Right atrium auricular region (tissue), 2 donors: ENCODE results near the gene FNDC5. TPM values are rescaled to one million over a fixed set of nuclear protein-coding genes. Genes with fewer than 3 reads are reported as not detected.

Experiments
- DNase-seq: peaks from one replicate; pipeline ENCODE4 v3.0.0-alpha.2; 2019; ENCODE audit warnings: low spot score
- H3K27ac ChIP-seq, 2 donors: fragments of 200-600 bp; sonication (generic); 1 replicate in 1 of 2; 2 replicates in 1 of 2; pipeline ENCODE4 v1.5.1; 2016 to 2019
- H3K27me3 ChIP-seq, 2 donors: fragments of 200-600 bp; sonication (generic); one replicate each; pipeline versions ENCODE4 v1.5.1 to v1.6.0; 2017 to 2019
- H3K36me3 ChIP-seq: fragments of 200-600 bp; sonication (generic); one replicate; pipeline ENCODE4 v1.5.1; 2016
- H3K4me1 ChIP-seq, 2 donors: fragments of 200-600 bp; sonication (generic); one replicate each; pipeline versions ENCODE4 v1.5.1 to v1.6.0; 2017 to 2019
- H3K4me3 ChIP-seq, 2 donors: fragments of 200-600 bp; sonication (generic); 1 replicate in 1 of 2; 2 replicates in 1 of 2; pipeline ENCODE4 v1.5.1; 2017 to 2019; ENCODE audit warnings: mild to moderate bottlenecking in 1 of 2, moderate library complexity in 1 of 2
- H3K9me3 ChIP-seq, 2 donors: fragments of 200-600 bp; sonication (generic); one replicate each; pipeline ENCODE4 v1.5.1; 2019
- total RNA-seq, 2 donors: library from RNA; depleted of rRNA; stranded (reverse); fragments of >200 nt; gene quantifications; one replicate each; pipeline ENCODE4 v1.1.0, GENCODE V29; 2016
- TF ChIP-seq, protein P1 (sequence below), 2 donors: fragments of 200-600 bp; sonication (generic); IDR thresholded peaks; one replicate each; pipeline ENCODE4 v1.5.1; 2019; ENCODE audit warnings: antibody characterized with exemption in 2 of 2

Gene FNDC5
- total RNA-seq, 2 donors from 2014 or later, result 68.3 to 112 TPM

DNA sequence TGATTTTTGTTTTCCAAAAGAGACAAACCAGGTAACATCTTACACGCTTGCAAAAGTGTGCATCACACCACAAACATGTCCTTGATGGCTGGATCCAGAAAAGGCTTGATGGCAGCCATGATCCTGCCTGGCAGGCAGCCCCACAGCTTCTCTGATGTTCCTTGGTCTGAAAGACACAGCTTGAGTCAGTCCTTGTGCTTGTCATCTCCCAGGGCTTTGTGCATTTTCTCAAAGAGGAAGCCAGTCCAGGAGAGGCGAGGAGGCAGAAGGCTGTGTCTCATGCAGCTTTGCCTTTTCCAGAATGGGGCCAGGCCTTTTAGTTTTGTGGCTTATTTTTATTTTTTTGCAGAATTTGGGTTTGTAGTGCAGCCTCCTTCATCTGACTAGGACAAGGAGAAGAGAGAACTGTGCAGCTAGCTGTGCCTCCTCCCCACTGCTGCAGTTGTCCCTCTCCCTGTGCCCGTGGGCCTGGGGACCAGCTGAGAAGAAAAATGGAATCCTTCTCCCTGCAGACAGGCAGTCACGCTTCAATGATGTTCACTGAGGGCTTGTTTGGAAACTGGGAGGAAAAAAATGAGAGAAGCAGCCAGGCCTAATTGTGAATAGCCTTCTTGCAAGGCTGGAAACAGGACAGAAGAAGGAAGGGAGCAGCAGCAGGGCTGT is 7.4 kb downstream of the FNDC5 start:
- Histone ChIP-seq H3K36me3 (peaks cover 20% of the 10 kb centered on the region), H3K9me3 (no peaks in the 10 kb centered on the region), H3K4me3 (no peak overlapping the region), H3K4me1 (peaks cover 0 to 40% of the 10 kb centered on the region in 2 donors), H3K27me3 (no peaks in the 10 kb centered on the region), H3K27ac (peak overlapping the region; percentile 40 to 51)
- TF ChIP-seq, protein P1, sequence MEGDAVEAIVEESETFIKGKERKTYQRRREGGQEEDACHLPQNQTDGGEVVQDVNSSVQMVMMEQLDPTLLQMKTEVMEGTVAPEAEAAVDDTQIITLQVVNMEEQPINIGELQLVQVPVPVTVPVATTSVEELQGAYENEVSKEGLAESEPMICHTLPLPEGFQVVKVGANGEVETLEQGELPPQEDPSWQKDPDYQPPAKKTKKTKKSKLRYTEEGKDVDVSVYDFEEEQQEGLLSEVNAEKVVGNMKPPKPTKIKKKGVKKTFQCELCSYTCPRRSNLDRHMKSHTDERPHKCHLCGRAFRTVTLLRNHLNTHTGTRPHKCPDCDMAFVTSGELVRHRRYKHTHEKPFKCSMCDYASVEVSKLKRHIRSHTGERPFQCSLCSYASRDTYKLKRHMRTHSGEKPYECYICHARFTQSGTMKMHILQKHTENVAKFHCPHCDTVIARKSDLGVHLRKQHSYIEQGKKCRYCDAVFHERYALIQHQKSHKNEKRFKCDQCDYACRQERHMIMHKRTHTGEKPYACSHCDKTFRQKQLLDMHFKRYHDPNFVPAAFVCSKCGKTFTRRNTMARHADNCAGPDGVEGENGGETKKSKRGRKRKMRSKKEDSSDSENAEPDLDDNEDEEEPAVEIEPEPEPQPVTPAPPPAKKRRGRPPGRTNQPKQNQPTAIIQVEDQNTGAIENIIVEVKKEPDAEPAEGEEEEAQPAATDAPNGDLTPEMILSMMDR (IDR thresholded peaks at IDR 0.05), result no peak
- no peak for DNase-seq

DNA sequence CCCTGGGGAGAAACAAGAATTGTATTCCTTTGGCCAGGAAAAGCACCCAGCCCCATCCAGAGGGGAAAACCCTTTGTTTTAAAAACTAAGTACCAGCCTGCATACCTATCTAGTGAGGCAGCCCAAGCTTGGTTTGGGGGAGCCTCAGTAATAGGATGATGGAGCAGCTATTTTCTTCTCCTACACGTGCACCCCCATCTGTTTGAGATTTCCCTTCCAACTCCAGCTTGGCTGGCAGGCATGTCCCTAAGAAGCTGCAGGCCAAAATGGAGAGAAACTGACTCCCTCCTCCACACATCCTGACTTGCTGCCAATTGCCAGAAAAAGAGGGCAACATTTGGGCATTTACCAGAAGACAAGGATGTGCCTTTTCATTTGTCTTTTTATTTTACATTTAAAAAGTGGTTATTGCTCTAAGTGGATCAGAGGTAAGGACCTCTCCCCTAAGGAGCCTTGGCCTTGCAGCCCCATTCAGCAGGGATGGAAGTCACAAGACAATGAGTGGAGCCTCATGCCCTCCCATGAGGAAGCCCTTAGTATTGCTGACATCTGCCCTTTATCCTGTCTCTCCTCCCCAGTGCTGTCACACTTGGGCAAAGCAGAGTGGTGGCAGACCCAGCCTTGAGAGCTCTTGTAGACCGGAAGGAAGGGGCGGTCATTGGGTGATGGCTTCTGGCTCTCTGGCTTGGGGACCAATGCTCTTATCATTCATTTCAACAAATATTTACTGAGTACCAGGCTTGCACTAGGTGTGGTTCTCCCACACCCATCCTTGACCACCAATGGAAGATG is 8.6 kb downstream of the FNDC5 start:
- peaks cover 26% of the 10 kb centered on the region for H3K36me3 ChIP-seq
- no peaks in the 10 kb centered on the region for H3K9me3 ChIP-seq
- peaks cover 0 to 40% of the 10 kb centered on the region in 2 donors for H3K4me1 ChIP-seq
- no peaks in the 10 kb centered on the region for H3K27me3 ChIP-seq
- H3K4me3 ChIP-seq, result no peak overlapping the region
- no peak for DNase-seq
- TF ChIP-seq, protein P1 (IDR thresholded peaks at IDR 0.05), result no peak
- H3K27ac ChIP-seq, result no peak overlapping the region

DNA sequence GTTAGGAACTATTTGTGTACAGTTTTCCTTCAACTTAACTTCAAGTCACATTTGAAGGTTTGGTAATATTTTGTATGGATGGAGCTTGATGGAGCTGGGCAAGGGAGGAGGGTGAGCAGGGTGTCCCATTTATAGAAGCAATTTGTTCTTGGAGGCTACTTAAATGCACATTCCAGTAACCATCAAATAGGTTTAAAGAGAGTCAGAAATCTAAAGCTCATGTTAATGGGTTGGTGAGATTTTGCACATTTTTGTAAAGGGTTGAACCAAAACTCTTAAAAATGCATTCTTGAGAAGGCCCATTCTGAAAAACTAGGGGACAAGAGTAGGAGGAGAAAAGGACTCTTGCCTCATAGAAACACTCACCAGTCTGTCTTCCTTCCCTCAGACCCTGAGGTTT is 10.1 kb downstream of the FNDC5 start:
- Histone ChIP-seq H3K9me3 (no peaks in the 10 kb centered on the region), H3K36me3 (peaks cover 39% of the 10 kb centered on the region), H3K4me1 (peaks cover 0 to 33% of the 10 kb centered on the region in 2 donors), H3K27me3 (no peaks in the 10 kb centered on the region), H3K4me3 (no peak overlapping the region), H3K27ac (no peak overlapping the region)
- TF ChIP-seq, protein P1 (IDR thresholded peaks at IDR 0.05), result no peak
- DNase-seq, result no peak

DNA sequence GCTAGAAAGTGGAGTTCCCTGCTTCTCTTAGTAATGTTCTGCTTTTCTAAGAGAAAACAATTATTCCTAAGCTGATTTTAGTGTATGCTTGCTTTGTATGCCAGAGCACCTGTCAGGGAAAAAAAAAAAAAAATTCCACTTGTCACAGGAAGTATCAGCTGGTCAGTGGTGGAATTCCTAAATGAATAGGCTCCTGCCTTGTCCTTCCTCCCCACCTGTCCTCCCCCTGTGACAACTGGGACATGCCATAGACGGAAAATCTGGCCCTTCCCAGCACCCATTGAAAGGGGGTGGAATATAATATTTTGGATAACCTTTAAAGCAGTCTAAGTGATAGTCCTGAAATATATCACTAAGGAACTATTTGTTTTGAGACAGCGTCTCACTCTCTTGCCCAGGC is 10.8 kb downstream of the FNDC5 start:
- H3K27me3 ChIP-seq, result no peaks in the 10 kb centered on the region
- peaks cover 0 to 27% of the 10 kb centered on the region in 2 donors for H3K4me1 ChIP-seq
- H3K9me3 ChIP-seq, result no peaks in the 10 kb centered on the region
- H3K4me3 ChIP-seq, result no peak overlapping the region
- TF ChIP-seq, protein P1 (IDR thresholded peaks at IDR 0.05), result no peak
- H3K27ac ChIP-seq, result no peak overlapping the region
- H3K36me3 ChIP-seq, result peaks cover 42% of the 10 kb centered on the region
- DNase-seq, result no peak

DNA sequence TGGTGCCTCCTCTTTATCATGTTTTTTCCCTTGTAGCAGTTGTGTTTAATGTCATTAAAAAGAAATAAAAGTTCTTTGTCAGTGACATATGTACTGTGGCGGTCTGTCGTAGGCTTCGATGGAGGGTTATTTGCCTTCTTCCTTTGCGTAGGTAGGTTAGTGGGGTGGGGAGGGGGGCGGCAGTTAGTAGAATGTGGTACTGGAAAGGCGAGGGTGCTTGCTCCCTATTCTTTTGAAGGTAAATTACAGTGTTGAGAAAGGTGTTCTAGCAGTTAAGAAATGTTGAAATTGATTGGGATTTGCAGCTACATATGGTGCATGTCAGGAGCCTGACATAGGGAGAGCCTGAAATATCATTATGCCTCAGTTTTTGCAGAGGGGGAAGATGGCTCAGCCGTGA is 11.9 kb downstream of the FNDC5 start:
- TF ChIP-seq, protein P1 (IDR thresholded peaks at IDR 0.05), result no peak
- H3K4me1 ChIP-seq, result peaks cover 0 to 15% of the 10 kb centered on the region in 2 donors
- DNase-seq, result no peak
- H3K27ac ChIP-seq, result no peak overlapping the region
- no peaks in the 10 kb centered on the region for H3K9me3 ChIP-seq
- no peaks in the 10 kb centered on the region for H3K27me3 ChIP-seq
- H3K36me3 ChIP-seq, result peaks cover 54% of the 10 kb centered on the region
- no peak overlapping the region for H3K4me3 ChIP-seq
